Ectodermal cell (in vitro differentiated cells): ENCODE results near the gene TESMIN.

ENCODE experiments used
- H3K27ac ChIP-seq: 2 replicates; pipeline ENCODE4 v1.7.0; 2013; ENCODE audit warnings: mild to moderate bottlenecking, low read depth, low read length; ENCODE audit not compliant: insufficient read depth, poor library complexity, severe bottlenecking
- H3K27me3 ChIP-seq: 2 replicates; pipeline ENCODE4 v1.7.0; 2013; ENCODE audit warnings: mild to moderate bottlenecking, low read length; ENCODE audit not compliant: insufficient read depth, control insufficient read depth, poor library complexity, severe bottlenecking
- H3K36me3 ChIP-seq: one replicate; pipeline ENCODE4 v1.7.0; 2013; ENCODE audit warnings: low read length; ENCODE audit not compliant: control insufficient read depth, insufficient read depth
- H3K4me1 ChIP-seq: one replicate; pipeline ENCODE4 v1.7.0; 2013; ENCODE audit warnings: low read length; ENCODE audit not compliant: control insufficient read depth, insufficient read depth
- H3K4me3 ChIP-seq: 2 replicates; pipeline ENCODE4 v1.7.0; 2013; ENCODE audit warnings: low read depth, low read length, control low read depth; ENCODE audit not compliant: insufficient read depth
- H3K9me3 ChIP-seq: 2 replicates; pipeline ENCODE4 v1.7.0; 2013; ENCODE audit warnings: mild to moderate bottlenecking, low read length, moderate library complexity; ENCODE audit not compliant: control insufficient read depth
- WGBS, 2 experiments: methylation state at CpG; one replicate each; pipeline ENCODE4 v1.1.7; 2013; ENCODE audit warnings: missing lambda C conversion rate in 2 of 2; 5-methylcytosine and 5-hydroxymethylcytosine counted together

TESMIN gene

GRCh38 chr11:68692871-68693483 is 58.3 kb downstream of the TESMIN start:
- Histone ChIP-seq H3K27me3 (no peaks in the 10 kb centered on the region), H3K4me3 (no peak overlapping the region), H3K36me3 (no peaks in the 10 kb centered on the region), H3K4me1 (no peaks in the 10 kb centered on the region), H3K9me3 (no peaks in the 10 kb centered on the region), H3K27ac (no peak overlapping the region)
- WGBS, 2 experiments, result 91 to 93% methylated on average over 15 of the region's 15 CpGs

- Histone ChIP-seq H3K4me1 (no peaks in the 10 kb centered on the region), H3K4me3 (no peak overlapping the region), H3K9me3 (no peaks in the 10 kb centered on the region), H3K27me3 (peaks cover 4% of the 10 kb centered on the region), H3K36me3 (no peaks in the 10 kb centered on the region), H3K27ac (no peak overlapping the region)
- 90 to 92% methylated on average over 10 of the region's 10 CpGs for WGBS, 2 experiments
These were observed 59.2 kb downstream of the TESMIN start for GRCh38 chr11:68692115-68692514.

DNA sequence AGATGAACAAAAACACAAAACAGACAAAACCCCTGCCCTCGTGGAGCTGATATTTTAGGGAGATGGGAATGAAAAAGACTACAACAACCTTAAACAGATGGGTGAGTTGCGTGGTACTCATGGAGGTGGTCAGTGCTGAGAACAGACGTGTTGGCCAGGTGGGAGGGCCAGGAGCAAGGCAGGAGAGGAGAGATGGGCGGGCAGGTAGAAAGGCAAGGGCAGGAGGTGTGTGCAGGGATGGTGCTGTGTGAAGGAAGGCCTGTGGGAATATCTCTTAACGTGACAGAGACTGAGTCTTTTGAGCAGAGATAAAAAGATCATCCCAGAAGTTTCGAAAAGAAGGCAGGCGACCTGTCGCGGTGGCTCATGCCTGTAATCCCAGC is 59.9 kb downstream of the TESMIN start:
- no peaks in the 10 kb centered on the region for H3K4me1 ChIP-seq
- H3K27me3 ChIP-seq, result peaks cover 11% of the 10 kb centered on the region
- no peak overlapping the region for H3K4me3 ChIP-seq
- H3K9me3 ChIP-seq, result no peaks in the 10 kb centered on the region
- H3K27ac ChIP-seq, result no peak overlapping the region
- H3K36me3 ChIP-seq, result no peaks in the 10 kb centered on the region
- WGBS, 2 experiments, result 75% methylated on average over 9 of the region's 9 CpGs

- Histone ChIP-seq H3K4me3 (no peak overlapping the region), H3K27me3 (peaks cover 16% of the 10 kb centered on the region), H3K4me1 (no peaks in the 10 kb centered on the region), H3K36me3 (no peaks in the 10 kb centered on the region), H3K9me3 (no peaks in the 10 kb centered on the region), H3K27ac (no peak overlapping the region)
- WGBS, 2 experiments, result 88 to 89% methylated on average over 16 of the region's 16 CpGs
These were observed 60.5 kb downstream of the TESMIN start for GRCh38 chr11:68690671-68691401.

GRCh38 chr11:68689737-68690625 is 61.3 kb downstream of the TESMIN start:
- H3K4me3 ChIP-seq, result no peak overlapping the region
- H3K27ac ChIP-seq, result no peak overlapping the region
- 70 to 73% methylated on average over 14 of the region's 14 CpGs for WGBS, 2 experiments
- no peaks in the 10 kb centered on the region for H3K9me3 ChIP-seq
- H3K36me3 ChIP-seq, result no peaks in the 10 kb centered on the region
- peaks cover 25% of the 10 kb centered on the region for H3K27me3 ChIP-seq
- H3K4me1 ChIP-seq, result peaks cover 2% of the 10 kb centered on the region

DNA sequence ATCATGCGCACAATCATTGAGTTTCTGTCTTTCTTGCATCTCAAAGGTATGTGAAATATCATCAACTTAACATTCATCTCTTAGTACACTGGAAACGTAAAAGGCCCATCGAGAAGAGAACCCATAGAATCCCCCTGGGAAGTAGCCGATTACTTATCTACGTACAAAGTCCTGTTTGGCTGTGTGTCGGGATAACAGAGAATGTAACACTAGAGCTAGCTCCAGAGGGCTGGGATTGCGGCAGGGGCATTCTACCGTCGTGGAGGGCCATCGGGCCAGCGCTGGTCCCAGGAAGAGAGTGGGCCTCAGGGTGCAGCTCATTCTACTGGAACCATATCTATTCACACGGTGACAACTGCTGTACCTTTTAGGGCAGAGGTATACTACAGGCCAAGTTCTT is 62.4 kb downstream of the TESMIN start:
- no peak overlapping the region for H3K4me3 ChIP-seq
- H3K4me1 ChIP-seq, result peaks cover 6% of the 10 kb centered on the region
- H3K9me3 ChIP-seq, result no peaks in the 10 kb centered on the region
- H3K27ac ChIP-seq, result no peak overlapping the region
- WGBS, 2 experiments, result 88 to 90% methylated on average over 12 of the region's 12 CpGs
- H3K27me3 ChIP-seq, result peaks cover 36% of the 10 kb centered on the region
- H3K36me3 ChIP-seq, result no peaks in the 10 kb centered on the region

DNA sequence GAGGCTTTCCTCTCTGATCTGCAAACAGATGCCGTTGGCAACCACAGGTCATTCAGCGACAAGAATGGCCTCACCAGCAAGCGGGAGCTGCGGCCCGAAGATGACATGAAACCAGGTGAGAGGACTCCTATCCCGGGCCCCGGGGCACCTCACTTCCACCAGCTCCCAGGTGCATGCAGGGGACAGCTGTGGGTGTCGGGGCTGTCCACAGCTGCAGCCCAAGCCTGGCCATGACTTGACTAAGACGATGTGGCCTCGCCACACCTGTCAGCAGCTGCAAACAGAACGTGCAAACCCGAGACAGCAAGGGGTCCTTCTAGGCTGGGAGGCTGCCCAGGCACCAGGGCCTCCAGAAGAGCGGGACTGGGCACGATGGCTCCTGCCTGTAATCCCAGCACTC is 63.3 kb downstream of the TESMIN start:
- Histone ChIP-seq H3K36me3 (no peaks in the 10 kb centered on the region), H3K27ac (no peak overlapping the region), H3K4me3 (no peak overlapping the region), H3K4me1 (peaks cover 6% of the 10 kb centered on the region), H3K27me3 (peaks cover 45% of the 10 kb centered on the region), H3K9me3 (no peaks in the 10 kb centered on the region)
- 92 to 93% methylated on average over 14 of the region's 14 CpGs for WGBS, 2 experiments

- H3K27ac ChIP-seq, result no peak overlapping the region
- WGBS, 2 experiments, result 92 to 93% methylated on average over 9 of the region's 9 CpGs
- no peak overlapping the region for H3K4me3 ChIP-seq
- H3K4me1 ChIP-seq, result peaks cover 6% of the 10 kb centered on the region
- no peaks in the 10 kb centered on the region for H3K36me3 ChIP-seq
- peaks cover 52% of the 10 kb centered on the region for H3K27me3 ChIP-seq
- no peaks in the 10 kb centered on the region for H3K9me3 ChIP-seq
These were observed 64.0 kb downstream of the TESMIN start for GRCh38 chr11:68687311-68687710.

GRCh38 chr11:68686486-68686885 is 64.8 kb downstream of the TESMIN start:
- H3K27me3 ChIP-seq, result peaks cover 54% of the 10 kb centered on the region
- H3K9me3 ChIP-seq, result no peaks in the 10 kb centered on the region
- no peak overlapping the region for H3K4me3 ChIP-seq
- 93% methylated on average over 12 of the region's 12 CpGs for WGBS, 2 experiments
- H3K4me1 ChIP-seq, result peaks cover 6% of the 10 kb centered on the region
- no peak overlapping the region for H3K27ac ChIP-seq
- H3K36me3 ChIP-seq, result no peaks in the 10 kb centered on the region
